NCI-H2107 treated with DMSO at 0.1 percent for 48 hours (cell line): ENCODE results near the gene ADH5.
"Not testable (repeated sequence)": the region's sequence is repeated elsewhere in the genome, so short reads cannot be mapped to it uniquely, and the experiment has no call there.

Experiments
- DNase-seq: peaks from one replicate; lab custom pipeline; 2025; ENCODE audit not compliant: unreplicated experiment; lab: John Stamatoyannopoulos, UW

The ADH5 gene

DNA sequence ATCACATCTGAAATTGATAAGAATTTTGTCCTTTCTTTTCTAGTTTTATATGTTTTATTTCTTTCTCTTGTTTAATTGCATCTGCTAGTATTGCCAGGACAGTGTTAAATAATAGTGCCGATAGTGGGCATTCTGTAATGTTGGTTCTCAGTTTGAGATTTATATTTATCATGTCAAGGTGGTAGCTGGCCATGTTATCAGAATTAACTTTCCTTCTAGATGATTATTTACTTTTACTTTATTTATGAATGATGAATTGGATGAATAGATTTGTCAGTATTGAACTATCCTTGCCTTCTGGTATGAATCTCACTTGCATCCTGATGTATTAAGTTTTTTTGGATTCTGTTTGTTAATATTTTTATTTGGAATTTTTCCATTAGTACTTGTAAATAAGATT, 50.4 kb downstream of the ADH5 start:
- DNase-seq = no peak

DNA sequence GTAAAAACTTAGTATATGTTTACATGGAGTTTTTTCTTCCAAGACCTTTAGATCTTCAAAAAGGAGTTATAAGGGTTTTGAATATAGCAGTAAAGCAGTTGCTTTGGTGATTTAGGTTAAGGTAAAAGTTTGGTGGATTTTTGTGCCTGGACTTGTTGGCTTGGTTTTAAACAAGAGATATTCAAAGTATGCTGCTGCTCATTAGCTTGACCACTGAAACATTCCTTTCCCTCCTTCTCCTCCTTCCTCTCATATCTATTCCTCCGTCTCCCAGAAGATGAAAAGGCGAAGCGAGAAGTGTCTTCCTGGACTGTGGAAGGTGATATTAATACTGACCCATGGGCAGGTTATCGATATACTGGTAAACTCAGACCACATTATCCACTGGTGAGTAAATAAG, 54.6 kb downstream of the ADH5 start:
- DNase-seq = no peak

DNA sequence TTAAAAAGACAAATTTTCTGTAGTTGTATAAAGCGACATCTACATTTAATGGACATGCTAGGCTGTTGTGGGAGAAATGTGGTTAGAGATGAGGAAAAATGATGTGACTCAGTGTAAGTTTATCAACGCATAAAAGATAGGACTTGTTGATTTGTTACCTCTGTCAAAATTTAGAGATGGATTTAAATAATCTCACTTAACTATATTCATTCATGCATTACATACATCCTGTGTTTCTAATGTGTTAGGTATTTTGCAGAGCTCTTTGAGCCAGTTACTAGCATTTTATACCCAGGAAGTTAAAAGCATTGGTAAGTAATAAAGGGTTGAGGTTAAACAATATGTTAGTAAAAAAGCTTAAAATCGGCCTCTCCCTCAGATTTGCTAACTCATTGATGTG, 58.7 kb downstream of the ADH5 start:
- no peak for DNase-seq

DNA sequence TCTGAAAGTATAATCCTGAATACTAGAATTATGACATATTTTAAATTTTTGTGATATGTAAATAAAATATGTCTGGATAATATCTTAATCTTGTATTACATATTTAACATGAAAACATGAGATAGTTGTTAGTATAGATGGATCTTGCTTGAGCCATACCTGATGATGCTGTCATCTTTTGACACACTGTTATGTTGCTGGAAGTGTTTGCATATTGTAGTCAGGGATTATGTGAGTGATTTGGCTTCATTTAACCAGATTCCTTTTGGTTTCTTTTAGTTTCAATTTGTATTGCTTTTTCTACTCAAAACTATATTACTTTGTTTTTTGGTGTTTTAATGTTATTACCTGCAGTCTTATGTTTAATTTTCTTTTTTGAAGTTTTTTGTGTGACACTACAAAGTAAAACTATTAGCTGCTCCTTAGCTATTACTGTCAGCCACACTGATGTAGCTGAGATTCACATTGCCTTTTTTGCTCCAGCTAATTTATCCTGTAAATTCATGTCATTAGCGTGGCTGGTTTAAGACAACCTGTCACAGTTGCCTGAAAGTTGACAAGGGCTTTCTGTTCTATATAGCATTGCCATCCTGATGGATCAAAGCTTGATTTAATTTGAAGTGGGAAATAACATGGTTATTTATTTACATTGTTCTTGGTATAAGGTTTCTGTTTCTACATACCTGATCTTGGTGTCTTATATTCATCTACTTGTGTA, 59.4 kb downstream of the ADH5 start:
- DNase-seq = no peak

DNA sequence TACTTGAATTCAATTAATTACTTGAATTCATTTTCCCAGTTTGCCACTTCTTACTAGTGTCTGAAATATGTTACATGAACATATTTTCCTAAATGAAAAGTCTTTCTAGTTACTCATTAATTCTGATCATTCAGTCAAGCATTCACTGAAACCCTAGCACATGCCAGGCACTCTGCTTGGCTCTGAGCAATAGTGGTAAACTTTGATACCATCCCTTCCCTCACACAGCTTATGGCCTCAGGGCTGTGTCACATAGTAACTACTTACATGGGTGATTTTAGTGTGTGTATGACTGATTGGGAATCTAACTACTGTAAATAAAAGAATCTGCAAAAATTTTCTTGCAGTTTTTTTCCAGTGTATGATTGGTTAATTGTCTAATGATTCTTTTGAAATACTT, 60.4 kb downstream of the ADH5 start:
- no peak for DNase-seq

DNA sequence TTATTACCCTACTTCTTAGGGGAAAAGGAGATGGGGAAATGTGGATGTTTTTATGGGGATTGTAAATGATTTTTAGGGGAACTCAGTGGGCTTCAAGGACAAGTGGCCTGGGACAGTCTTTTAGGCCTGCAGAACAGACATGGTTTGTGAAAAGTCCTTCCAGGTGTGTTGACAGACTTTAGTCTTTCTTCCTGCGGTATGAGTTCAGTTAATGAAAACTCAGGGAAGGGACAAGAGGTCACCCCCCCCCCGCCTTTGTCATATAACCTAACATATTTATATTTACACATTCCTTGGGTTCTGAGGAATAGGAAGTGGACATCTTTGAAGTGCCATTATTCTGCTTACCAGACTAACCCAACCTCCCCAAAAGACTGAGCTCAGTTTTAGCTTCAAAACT, 61.3 kb downstream of the ADH5 start:
- no peak for DNase-seq

DNA sequence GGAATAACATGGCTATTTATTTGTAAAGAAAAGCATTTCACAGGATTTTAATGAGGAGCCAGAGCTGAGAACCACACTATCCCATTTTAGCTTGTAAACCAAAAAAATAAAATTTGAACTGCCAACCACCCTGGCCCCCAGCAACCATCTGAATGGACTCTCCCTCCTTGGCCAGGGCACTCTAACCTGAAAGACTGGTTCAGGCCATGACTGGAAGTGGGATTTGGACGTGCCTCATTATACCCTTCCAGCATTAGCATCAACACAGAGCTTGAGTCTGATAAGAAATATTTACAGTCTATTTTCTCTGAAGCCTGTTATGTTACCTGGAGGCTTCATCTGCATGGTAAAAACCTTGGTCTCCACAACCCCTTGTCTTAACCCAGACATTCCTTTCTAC, 63.1 kb downstream of the ADH5 start:
- DNase-seq = no peak

DNA sequence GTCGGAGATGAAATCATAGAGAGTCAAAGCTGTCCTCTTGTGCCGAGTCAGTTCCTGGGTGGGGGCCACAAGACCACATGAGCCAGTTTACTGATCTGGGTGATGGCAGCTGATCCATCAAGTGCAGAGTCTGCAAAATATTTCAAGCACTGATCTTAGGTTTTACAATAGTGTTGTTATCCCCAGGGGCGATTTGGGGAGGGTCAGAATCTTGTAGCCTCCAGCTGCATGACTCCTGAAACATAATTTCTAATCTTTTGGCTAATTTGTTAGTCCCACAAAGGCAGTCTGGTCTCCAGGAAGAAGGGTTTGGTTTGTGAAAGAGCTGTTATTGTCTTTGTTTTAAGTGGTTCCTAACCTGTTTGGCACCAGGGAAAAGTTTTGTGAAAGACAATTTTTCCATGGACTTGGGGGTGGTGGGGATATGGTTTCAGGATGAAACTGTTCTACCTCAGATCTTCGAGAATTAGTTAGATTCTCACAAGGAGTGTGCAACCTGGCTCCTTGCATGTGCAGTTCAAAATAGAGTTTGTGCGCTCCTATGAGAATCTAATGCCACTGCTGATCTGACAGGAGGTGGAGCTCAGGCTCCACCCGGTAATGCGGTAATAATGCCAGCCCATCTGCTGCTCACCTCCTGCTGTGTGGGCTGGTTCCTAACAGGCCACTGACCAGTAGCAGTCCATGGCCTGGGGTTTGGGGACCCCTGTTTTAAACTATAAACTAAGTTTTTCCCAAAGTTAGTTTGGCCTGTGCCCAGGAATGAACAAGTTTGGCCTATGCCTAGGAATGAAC, 63.9 kb downstream of the ADH5 start:
- no peak for DNase-seq

DNA sequence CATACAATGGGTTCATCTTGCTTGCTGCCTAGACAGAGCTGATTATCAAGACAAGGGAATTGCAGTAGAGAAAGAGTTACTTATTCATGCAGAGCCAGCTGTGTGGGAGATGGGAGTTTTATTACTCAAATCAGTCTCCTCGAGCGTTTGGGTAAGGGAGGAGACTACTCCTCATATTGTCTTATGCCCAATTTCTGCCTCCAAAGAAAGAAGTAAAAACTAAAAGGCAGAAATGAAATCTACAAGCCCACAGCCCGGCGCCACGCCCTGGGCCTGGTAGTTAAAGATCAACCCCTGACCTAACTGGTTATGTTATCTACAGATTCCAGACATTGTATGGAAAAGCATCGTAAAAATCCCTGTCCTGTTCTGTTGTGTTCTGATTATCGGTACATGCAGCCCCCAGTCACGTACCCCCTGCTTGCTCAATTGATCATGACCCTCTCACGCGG, 64.8 kb downstream of the ADH5 start:
- DNase-seq = not testable (repeated sequence)

DNA sequence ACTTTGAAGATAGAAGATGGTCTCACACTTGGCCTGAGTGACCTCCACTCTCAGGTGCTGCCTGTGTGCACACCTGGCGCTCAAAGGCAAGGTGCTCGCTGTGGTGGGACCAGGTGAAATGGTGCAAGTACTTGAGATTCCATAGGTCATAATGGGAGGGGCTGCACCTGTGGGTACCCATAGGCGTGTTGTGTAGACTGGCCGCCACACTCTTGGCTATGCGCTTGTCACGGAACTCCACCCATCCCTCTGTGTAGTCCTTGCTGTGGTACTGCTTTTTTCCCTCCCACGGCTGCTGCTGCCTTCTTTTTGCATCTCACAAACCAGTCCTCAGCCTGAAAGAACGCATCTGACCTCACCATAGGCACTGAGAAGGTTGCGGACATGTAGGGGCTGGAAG, 66.0 kb downstream of the ADH5 start:
- no peak for DNase-seq

DNA sequence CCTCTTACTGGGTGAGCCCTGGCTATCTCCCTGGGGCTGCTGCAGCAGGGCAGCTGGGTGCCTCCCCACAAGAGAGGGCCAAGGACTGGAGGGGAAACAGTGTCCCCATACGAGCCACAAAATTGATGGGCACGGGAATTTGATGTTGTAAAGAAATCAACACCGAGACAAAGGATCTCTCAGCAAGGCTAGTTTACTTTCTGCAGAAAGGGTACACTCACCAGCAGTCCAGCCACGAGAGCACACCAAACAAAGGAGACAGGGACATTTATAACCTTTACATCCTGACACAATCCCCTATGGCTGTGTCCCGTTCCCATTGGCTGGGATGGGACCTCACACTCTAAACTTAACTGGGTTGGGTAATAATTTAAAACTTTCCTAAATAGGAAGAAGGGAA, 67.2 kb downstream of the ADH5 start:
- DNase-seq = no peak
